ENCODE results near the gene ADAM8. TPM values are rescaled to one million over a fixed set of nuclear protein-coding genes. Genes with fewer than 3 reads are reported as not detected.
"Not testable (repeated sequence)": the region's sequence is repeated elsewhere in the genome, so short reads cannot be mapped to it uniquely, and the experiment has no call there.

Gene ADAM8
- total RNA-seq, 4 donors from 2014 or later = 3.3 to 5.7 (median 4.3) TPM

GRCh38 chr10:133324198-133324792 lies 47.6 kb upstream of the ADAM8 start:
- H3K27me3 ChIP-seq = peaks cover 15 to 77% (median 33%) of the 10 kb centered on the region in 4 donors
- WGBS, 2 donors = 17 to 20% methylated on average over 1 of the region's 13 CpGs
- intact Hi-C loops (cut with DNase I) = no loop called here

GRCh38 chr10:133322064-133322709 lies 45.5 kb upstream of the ADAM8 start:
- H3K4me3 ChIP-seq; H3K36me3 ChIP-seq; intact Hi-C loops (cut with DNase I); H3K9me3 ChIP-seq; DNase-seq; H3K27ac ChIP-seq: not testable (repeated sequence)
- Histone ChIP-seq H3K4me1 (peaks cover 18 to 37% (median 23%) of the 10 kb centered on the region in 3 donors), H3K27me3 (peaks cover 15 to 65% (median 21%) of the 10 kb centered on the region in 4 donors)
- 74 to 77% methylated on average over 11 to 12 of the region's 14 CpGs for WGBS, 2 donors

More at GRCh38 chr10:133324198-133324792, 47.6 kb upstream of the ADAM8 start:
- Histone ChIP-seq H3K9me3 (no peaks in the 10 kb centered on the region), H3K27ac (no peak overlapping the region), H3K4me1 (peaks cover 13 to 34% (median 18%) of the 10 kb centered on the region in 3 donors), H3K4me3 (peak overlapping the region in 1 of 4 donors; percentile 32), H3K36me3 (no peaks in the 10 kb centered on the region)
- TF ChIP-seq CTCF (IDR thresholded peaks at IDR 0.05) = no peak
- no peak for TF ChIP-seq POLR2A (IDR thresholded peaks at IDR 0.05)
- no peak for DNase-seq

GRCh38 chr10:133320852-133321422 lies 44.3 kb upstream of the ADAM8 start:
- intact Hi-C loops (cut with DNase I); H3K27ac ChIP-seq; H3K4me3 ChIP-seq; DNase-seq; H3K36me3 ChIP-seq; H3K9me3 ChIP-seq: not testable (repeated sequence)
- Histone ChIP-seq H3K27me3 (peaks cover 7 to 53% (median 11%) of the 10 kb centered on the region in 4 donors), H3K4me1 (peaks cover 15 to 28% (median 21%) of the 10 kb centered on the region in 3 donors)
- 96% methylated on average over 4 to 6 of the region's 6 CpGs for WGBS, 2 donors

- no peak for TF ChIP-seq POLR2A (IDR thresholded peaks at IDR 0.05)
- peak; percentile 58 to 78 (median 68) for TF ChIP-seq CTCF (IDR thresholded peaks at IDR 0.05)
- Histone ChIP-seq H3K4me1 (peaks cover 5 to 12% (median 5%) of the 10 kb centered on the region in 3 donors), H3K4me3 (peak overlapping the region; percentile 10 to 64 (median 32)), H3K27ac (no peak overlapping the region), H3K9me3 (no peaks in the 10 kb centered on the region), H3K27me3 (peaks cover 0 to 32% (median 0%) of the 10 kb centered on the region in 4 donors), H3K36me3 (no peaks in the 10 kb centered on the region)
- intact Hi-C loops (cut with DNase I) = no loop called here
- DNase-seq = no peak
- WGBS, 2 donors = no CpG with 5 or more reads among the region's 51 CpGs
Observed at GRCh38 chr10:133318494-133319127, 41.9 kb upstream of the ADAM8 start.

- peaks cover 5 to 12% (median 5%) of the 10 kb centered on the region in 3 donors for H3K4me1 ChIP-seq
- 83 to 100% methylated on average over 1 to 6 of the region's 7 CpGs for WGBS, 2 donors
- no peaks in the 10 kb centered on the region for H3K9me3 ChIP-seq
- H3K27me3 ChIP-seq = peaks cover 0 to 32% (median 0%) of the 10 kb centered on the region in 4 donors
- no peak overlapping the region for H3K27ac ChIP-seq
- no peak for DNase-seq
- TF ChIP-seq CTCF (IDR thresholded peaks at IDR 0.05) (no peak), POLR2A (IDR thresholded peaks at IDR 0.05) (no peak)
- intact Hi-C loops (cut with DNase I) = no loop called here
- peaks cover 0 to 17% (median 0%) of the 10 kb centered on the region in 3 donors for H3K36me3 ChIP-seq
- no peak overlapping the region for H3K4me3 ChIP-seq
Observed at GRCh38 chr10:133316732-133317131, 40.1 kb upstream of the ADAM8 start.

Measured in esophagus squamous epithelium (tissue), 5 donors.